Left lung (tissue), 10 donors: ENCODE measurements around the gene DMBX1. TPM values are rescaled to one million over a fixed set of nuclear protein-coding genes. Genes with fewer than 3 reads are reported as not detected.

Source experiments
- ATAC-seq: fragments of 200-7000 bp; cut with Tn5 transposase; one replicate; pipeline ENCODE4 v1.9.1; 2020; ENCODE audit warnings: moderate library complexity
- DNase-seq, 4 donors: peaks; one replicate each; pipeline ENCODE4 v3.0.0-alpha.2; 2013 to 2020
- H3K27ac ChIP-seq, 2 donors: fragments of 200-600 bp; sonication (generic) in 1 of 2; one replicate each; pipeline versions ENCODE4 v1.5.0 to v1.8.0; 2020 to 2021
- H3K27me3 ChIP-seq, 2 donors: fragments of 200-600 bp; sonication (generic) in 1 of 2; one replicate each; pipeline versions ENCODE4 v1.5.0 to v1.8.0; 2020 to 2021
- H3K36me3 ChIP-seq, 2 donors: fragments of 200-600 bp; sonication (generic) in 1 of 2; one replicate each; pipeline versions ENCODE4 v1.5.0 to v1.8.0; 2020 to 2021
- H3K4me1 ChIP-seq, 2 donors: fragments of 200-600 bp; one replicate each; pipeline ENCODE4 v1.8.0; 2021
- H3K4me3 ChIP-seq, 2 donors: fragments of 200-600 bp; sonication (generic) in 1 of 2; one replicate each; pipeline versions ENCODE4 v1.5.0 to v1.8.0; 2020 to 2021; ENCODE audit warnings: mild to moderate bottlenecking in 1 of 2
- H3K9me3 ChIP-seq, 2 donors: fragments of 200-600 bp; sonication (generic) in 1 of 2; one replicate each; pipeline versions ENCODE4 v1.5.0 to v1.8.0; 2020 to 2021
- CTCF ChIP-seq, 2 donors: fragments of 200-600 bp; sonication (generic) in 1 of 2; IDR thresholded peaks; one replicate each; pipeline versions ENCODE4 v1.5.0 to v1.8.0; 2021; ENCODE audit warnings: antibody characterized with exemption in 2 of 2
- intact Hi-C, 2 donors: fragments of 100-400 bp; cut with DNase I; formaldehyde crosslinking; loops; one replicate each; pipeline versions ENCODE4 v1.11.2 to v1.14.2; 2022
- polyA plus RNA-seq, 6 donors: library from polyadenylated mRNA; unstranded; fragments of 120-200 nt; gene quantifications; one replicate each; pipeline ENCODE4 v1.2.1, GENCODE V29; 2013; ENCODE audit not compliant: insufficient read length in 6 of 6
- total RNA-seq, 2 donors: library from RNA; stranded (reverse); fragmentation: NEBNext Ultra II Directional; extraction: Animal tissue kit (Norgen Biotek cat#: 25700); gene quantifications; one replicate each; pipeline ENCODE4 v1.2.1, GENCODE V29; 2021
- donor health status: DM: no; HTN: yes; CAD: no.
- donor health status: DM: no; HTN: no; CAD: no.

DMBX1 gene
- total and polyA plus RNA-seq, 8 donors = 0.04 to 0.07 (median 0.07) TPM; not detected in 4

- no peak for ATAC-seq
- H3K27ac ChIP-seq = no peak overlapping the region
- peak in 1 of 2 donors; percentile 26 for TF ChIP-seq CTCF (IDR thresholded peaks at IDR 0.05)
- H3K36me3 ChIP-seq = no peaks in the 10 kb centered on the region
- H3K4me3 ChIP-seq = no peak overlapping the region
- intact Hi-C loops = loop anchor here in 1 of 2 donors (5.0 kb wide), 1 partner anchor 51 kb away; no protein-coding TSS in a partner anchor
- no peaks in the 10 kb centered on the region for H3K9me3 ChIP-seq
- peaks cover 0 to 95% of the 10 kb centered on the region in 2 donors for H3K27me3 ChIP-seq
- no peak for DNase-seq
- H3K4me1 ChIP-seq = peaks cover 0 to 4% of the 10 kb centered on the region in 2 donors
Measured at GRCh38 chr1:46528297-46528955, 38.8 kb downstream of the DMBX1 start.

- peaks cover 0 to 97% of the 10 kb centered on the region in 2 donors for H3K27me3 ChIP-seq
Measured at GRCh38 chr1:46529031-46529630, 39.5 kb downstream of the DMBX1 start.

DNA sequence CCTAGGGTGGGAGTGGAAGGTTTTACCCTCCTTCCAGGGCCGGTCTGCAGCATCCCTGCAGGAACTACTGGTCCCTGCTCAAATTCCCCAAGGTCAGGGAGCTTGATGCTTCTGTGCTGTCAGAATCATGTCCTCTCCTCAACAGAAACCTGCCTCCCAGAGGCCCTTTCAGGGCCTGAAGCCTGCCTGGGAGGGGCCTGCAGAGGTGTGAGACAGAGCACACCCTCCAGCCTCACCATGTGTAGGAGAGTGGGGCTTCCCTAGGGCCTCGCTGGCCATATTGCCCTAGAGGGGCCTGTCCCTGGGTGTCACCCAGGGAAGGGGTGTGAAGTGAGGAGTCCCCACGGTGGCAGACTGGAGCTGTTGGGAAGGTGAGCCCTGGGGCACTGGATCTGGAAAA lies 40.7 kb downstream of the DMBX1 start:
- ATAC-seq (no peak), DNase-seq (peak in 1 of 4 donors; percentile 54)
- Histone ChIP-seq H3K4me1 (peaks cover 0 to 7% of the 10 kb centered on the region in 2 donors), H3K27me3 (peaks cover 0 to 98% of the 10 kb centered on the region in 2 donors), H3K36me3 (no peaks in the 10 kb centered on the region), H3K27ac (no peak overlapping the region), H3K9me3 (no peaks in the 10 kb centered on the region), H3K4me3 (no peak overlapping the region)
- no peak for TF ChIP-seq CTCF (IDR thresholded peaks at IDR 0.05)
- intact Hi-C loops = loop anchor here in 1 of 2 donors (10.0 kb wide), 1 partner anchor 194 kb away; no protein-coding TSS in a partner anchor

More at GRCh38 chr1:46529031-46529630, 39.5 kb downstream of the DMBX1 start:
- no peak for DNase-seq
- H3K36me3 ChIP-seq = no peaks in the 10 kb centered on the region
- no peak overlapping the region for H3K4me3 ChIP-seq
- H3K27ac ChIP-seq = no peak overlapping the region
- TF ChIP-seq CTCF (IDR thresholded peaks at IDR 0.05) = no peak
- no peak for ATAC-seq
- H3K4me1 ChIP-seq = peaks cover 0 to 7% of the 10 kb centered on the region in 2 donors
- intact Hi-C loops = loop anchor here in 1 of 2 donors (5.0 kb wide), 1 partner anchor 52 kb away; no protein-coding TSS in a partner anchor
- H3K9me3 ChIP-seq = no peaks in the 10 kb centered on the region

GRCh38 chr1:46530791-46531409 lies 41.3 kb downstream of the DMBX1 start:
- H3K9me3 ChIP-seq = no peaks in the 10 kb centered on the region
- DNase-seq (peak in 2 of 4 donors; percentile 19 to 36), ATAC-seq (no peak)
- H3K36me3 ChIP-seq = no peaks in the 10 kb centered on the region
- H3K4me3 ChIP-seq = no peak overlapping the region
- H3K4me1 ChIP-seq = peaks cover 0 to 7% of the 10 kb centered on the region in 2 donors
- no peak overlapping the region for H3K27ac ChIP-seq
- peaks cover 0 to 98% of the 10 kb centered on the region in 2 donors for H3K27me3 ChIP-seq
- no peak for TF ChIP-seq CTCF (IDR thresholded peaks at IDR 0.05)
- intact Hi-C loops = loop anchor here in 1 of 2 donors (10.0 kb wide), 1 partner anchor 194 kb away; no protein-coding TSS in a partner anchor

DNA sequence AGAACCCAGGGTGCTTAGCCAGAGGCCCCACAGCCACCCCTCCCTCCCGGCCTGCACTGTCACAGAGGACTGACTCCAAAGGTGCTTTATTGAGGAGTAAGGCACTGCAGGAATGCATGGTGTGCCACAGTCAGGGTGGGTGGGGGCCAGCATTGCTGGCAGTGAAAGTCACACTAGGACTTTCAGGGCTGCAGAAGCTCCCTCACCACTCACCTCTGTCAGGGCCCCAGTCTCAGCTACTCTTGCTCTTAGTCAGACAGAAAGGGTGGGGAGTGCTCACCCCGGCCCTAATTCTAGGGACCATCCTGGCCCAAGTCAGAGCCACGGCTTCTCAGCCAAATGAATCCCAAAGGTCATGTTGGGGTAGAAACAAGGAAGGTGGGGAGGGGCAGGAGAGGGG lies 42.5 kb downstream of the DMBX1 start:
- H3K4me1 ChIP-seq = peaks cover 0 to 7% of the 10 kb centered on the region in 2 donors
- no peak for ATAC-seq
- no peaks in the 10 kb centered on the region for H3K9me3 ChIP-seq
- DNase-seq = peak in 1 of 4 donors; percentile 45
- intact Hi-C loops = loop anchor here in 1 of 2 donors (10.0 kb wide), 1 partner anchor 193 kb away; no protein-coding TSS in a partner anchor
- H3K36me3 ChIP-seq = no peaks in the 10 kb centered on the region
- H3K27me3 ChIP-seq = peaks cover 0 to 96% of the 10 kb centered on the region in 2 donors
- TF ChIP-seq CTCF (IDR thresholded peaks at IDR 0.05) = no peak
- no peak overlapping the region for H3K27ac ChIP-seq
- no peak overlapping the region for H3K4me3 ChIP-seq
